HG03175 (cell line): Measurements from ENCODE around the gene PCDHA10.
"Not testable (repeated sequence)": the region's sequence is repeated elsewhere in the genome, so short reads cannot be mapped to it uniquely, and the experiment has no call there.

Experiments
- ATAC-seq: cut with Tn5 transposase; IDR thresholded peaks from one replicate; pipeline ENCODE4 v1.9.1; 2021; ENCODE audit warnings: mild to moderate bottlenecking, moderate library complexity; ENCODE audit not compliant: unreplicated experiment

Gene PCDHA10

DNA sequence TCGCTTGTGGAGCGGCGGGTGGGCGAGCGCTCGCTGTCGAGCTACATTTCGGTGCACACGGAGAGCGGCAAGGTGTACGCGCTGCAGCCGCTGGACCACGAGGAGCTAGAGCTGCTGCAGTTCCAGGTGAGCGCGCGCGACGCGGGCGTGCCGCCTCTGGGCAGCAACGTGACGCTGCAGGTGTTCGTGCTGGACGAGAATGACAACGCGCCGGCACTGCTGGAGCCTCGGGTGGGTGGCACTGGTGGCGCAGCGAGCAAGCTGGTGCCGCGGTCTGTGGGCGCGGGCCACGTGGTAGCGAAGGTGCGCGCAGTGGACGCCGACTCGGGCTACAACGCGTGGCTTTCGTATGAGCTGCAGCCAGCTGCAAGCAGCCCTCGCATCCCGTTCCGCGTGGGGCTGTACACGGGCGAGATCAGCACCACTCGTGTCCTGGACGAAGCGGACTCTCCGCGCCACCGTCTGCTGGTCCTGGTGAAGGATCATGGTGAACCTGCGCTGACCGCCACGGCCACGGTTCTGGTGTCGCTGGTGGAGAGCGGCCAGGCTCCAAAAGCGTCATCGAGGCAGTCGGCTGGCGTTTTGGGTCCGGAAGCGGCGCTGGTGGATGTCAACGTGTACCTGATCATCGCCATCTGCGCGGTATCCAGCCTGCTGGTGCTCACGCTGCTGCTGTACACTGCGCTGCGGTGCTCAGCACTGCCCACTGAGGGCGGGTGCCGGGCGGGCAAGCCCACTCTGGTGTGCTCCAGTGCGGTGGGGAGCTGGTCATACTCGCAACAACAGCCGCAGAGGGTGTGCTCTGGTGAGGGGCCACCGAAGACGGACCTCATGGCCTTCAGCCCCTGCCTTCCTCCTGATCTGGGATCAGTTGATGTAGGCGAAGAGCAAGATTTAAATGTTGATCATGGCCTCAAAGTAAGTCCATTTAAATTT lies 12.6 kb upstream of the PCDHA10 start:
- no peak for ATAC-seq

DNA sequence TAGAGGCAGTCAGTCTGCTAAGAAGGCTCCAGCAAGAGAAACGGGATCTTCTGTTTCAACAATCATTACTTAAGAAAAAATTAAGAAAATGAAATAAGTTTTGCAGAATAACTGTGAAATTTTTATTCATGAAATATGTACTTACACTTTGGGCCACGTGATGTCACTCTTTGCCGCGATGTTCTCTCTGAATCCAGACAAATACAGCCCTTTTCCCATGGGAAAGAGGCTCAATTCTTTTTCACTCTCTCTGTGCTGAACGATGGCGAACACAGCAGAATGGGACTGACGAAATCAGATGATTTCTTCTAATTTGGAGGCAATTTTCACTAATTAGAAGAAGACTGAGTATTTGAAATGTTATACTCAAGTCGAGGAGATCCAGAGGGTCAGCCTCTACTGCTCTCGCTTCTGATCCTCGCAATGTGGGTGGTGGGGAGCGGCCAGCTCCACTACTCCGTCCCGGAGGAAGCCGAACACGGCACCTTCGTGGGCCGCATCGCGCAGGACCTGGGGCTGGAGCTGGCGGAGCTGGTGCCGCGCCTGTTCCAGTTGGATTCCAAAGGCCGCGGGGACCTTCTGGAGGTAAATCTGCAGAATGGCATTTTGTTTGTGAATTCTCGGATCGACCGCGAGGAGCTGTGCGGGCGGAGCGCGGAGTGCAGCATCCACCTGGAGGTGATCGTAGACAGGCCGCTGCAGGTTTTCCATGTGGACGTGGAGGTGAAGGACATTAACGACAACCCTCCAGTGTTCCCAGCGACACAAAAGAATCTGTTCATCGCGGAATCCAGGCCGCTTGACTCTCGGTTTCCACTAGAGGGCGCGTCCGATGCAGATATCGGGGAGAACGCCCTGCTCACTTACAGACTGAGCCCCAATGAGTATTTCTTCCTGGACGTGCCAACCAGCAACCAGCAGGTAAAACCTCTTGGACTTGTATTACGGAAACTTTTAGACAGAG lies 7.3 kb upstream of the PCDHA10 start, which contains the start of gene PCDHA9:
Gene PCDHA9 (plus strand): TSS at position 244 of the 964 bp plus-strand sequence. CDS start 114 bp downstream, at position 358.
- not testable (repeated sequence) for ATAC-seq

DNA sequence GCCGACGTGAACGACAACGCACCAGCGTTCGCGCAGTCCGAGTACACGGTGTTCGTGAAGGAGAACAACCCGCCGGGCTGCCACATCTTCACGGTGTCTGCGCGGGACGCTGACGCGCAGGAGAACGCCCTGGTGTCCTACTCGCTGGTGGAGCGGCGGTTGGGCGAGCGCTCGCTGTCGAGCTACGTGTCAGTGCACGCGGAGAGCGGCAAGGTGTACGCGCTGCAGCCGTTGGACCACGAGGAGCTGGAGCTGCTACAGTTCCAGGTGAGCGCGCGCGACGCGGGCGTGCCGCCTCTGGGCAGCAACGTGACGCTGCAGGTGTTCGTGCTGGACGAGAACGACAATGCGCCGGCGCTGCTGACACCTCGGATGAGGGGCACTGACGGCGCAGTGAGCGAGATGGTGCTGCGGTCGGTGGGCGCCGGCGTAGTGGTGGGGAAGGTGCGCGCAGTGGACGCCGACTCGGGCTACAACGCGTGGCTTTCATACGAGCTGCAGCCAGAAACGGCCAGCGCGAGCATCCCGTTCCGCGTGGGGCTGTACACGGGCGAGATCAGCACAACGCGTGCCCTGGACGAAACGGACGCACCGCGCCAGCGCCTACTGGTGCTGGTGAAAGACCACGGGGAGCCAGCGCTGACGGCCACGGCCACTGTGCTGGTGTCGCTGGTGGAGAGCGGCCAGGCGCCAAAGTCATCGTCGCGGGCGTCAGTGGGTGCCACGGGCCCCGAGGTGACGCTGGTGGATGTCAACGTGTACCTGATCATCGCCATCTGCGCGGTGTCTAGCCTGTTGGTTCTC lies 5.7 kb upstream of the PCDHA10 start:
- not testable (repeated sequence) for ATAC-seq

DNA sequence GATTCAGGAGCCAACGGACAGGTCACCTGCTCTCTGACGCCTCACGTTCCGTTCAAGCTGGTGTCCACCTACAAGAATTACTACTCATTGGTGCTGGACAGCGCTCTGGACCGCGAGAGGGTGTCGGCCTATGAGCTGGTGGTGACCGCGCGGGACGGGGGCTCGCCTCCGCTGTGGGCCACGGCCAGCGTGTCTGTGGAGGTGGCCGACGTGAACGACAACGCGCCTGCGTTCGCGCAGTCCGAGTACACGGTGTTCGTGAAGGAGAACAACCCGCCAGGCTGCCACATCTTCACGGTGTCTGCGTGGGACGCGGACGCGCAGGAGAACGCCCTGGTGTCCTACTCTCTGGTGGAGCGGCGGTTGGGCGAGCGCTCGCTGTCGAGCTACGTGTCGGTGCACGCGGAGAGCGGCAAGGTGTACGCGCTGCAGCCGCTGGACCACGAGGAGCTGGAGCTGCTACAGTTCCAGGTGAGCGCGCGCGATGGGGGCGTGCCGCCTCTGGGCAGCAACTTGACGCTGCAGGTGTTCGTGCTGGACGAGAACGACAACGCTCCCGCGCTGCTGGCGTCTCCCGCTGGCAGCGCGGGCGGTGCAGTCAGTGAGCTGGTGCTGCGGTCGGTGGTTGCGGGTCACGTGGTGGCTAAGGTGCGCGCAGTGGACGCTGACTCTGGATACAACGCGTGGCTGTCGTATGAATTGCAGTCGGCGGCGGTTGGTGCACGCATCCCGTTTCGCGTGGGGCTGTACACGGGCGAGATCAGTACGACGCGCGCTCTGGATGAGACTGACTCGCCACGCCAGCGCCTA lies 1.7 kb downstream of the PCDHA10 start:
- no peak for ATAC-seq

DNA sequence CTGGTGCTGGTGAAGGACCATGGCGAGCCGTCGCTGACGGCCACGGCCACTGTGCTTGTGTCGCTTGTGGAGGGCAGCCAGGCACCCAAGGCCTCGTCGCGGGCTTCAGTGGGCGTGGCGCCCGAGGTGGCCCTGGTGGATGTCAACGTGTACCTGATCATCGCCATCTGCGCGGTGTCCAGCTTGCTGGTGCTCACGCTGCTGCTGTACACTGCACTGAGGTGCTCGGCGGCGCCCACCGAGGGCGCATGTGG lies 2.2 kb downstream of the PCDHA10 start:
- no peak for ATAC-seq

DNA sequence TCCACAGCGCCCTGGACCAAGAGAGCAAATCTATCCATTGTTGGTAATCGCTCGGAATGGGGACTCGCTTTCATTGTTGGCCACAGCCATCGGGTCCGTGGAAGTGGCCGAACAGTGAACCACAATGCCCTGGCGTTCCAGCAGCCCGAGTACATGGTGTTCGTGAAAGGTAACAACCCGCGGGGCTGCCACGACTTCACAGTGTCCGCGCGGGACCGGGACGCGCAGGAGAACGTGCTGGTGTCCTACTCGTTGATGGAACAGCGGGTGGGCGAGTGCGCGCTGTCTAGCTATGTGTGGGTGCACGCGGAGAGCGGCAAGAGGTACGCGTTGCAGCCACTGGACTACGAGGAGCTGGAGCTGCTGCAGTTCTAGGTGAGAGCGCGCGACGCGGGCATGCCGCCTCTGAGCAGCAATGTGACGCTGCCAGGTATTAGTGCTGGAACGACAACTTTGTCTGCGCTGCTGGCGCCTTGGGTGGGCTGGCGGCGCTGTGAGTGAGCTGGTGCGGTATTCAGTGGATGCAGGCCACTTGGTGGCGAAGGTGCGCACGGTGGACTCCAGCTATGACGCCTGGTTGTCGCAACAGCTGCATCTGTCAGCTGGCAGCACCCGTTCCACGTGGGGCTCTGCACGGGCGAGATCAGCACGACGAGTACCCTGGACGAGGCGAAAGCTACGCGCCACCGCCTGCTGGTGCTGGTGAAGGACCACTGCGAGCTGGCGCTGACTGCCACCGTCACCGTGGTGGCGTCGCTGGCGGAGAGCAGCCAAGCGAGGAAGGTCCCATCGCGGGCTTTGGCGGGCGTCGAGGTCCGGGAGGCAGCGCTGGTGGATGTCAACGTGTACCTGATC lies 7.0 kb downstream of the PCDHA10 start:
- no peak for ATAC-seq

DNA sequence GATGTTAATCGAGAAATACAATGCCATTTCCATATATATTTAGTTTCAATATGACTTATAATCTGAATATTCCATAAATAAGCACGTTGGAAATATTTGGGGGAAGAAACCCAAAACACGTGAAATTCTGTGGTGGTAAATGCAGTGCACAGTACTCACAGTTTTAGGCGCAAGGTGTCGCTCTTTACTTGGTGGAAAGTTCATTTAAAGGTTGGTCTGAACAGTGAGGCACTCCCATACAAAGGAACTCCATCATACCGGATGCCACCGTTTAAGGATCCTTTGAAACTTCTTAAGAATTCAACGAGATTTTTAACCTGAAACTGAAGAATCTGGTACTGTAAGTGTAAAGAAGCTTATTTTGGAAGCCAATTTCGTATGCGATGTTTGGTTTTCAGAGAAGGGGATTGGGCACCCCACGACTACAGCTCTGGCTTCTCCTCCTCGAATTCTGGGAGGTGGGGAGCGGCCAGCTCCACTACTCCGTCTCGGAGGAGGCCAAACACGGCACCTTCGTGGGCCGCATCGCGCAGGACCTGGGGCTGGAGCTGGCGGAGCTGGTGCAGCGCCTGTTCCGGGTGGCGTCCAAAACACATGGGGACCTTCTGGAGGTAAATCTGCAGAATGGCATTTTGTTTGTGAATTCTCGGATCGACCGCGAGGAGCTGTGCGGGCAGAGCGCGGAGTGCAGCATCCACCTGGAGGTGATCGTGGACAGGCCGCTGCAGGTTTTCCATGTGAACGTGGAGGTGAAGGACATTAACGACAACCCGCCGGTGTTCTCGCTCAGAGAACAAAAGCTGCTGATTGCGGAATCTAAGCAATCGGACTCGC lies 13.2 kb downstream of the PCDHA10 start, which contains the start of gene PCDHA11:
Gene PCDHA11 (plus strand): TSS at position 237 of the 834 bp plus-strand sequence. CDS start 147 bp downstream, at position 384.
- ATAC-seq, result no peak

DNA sequence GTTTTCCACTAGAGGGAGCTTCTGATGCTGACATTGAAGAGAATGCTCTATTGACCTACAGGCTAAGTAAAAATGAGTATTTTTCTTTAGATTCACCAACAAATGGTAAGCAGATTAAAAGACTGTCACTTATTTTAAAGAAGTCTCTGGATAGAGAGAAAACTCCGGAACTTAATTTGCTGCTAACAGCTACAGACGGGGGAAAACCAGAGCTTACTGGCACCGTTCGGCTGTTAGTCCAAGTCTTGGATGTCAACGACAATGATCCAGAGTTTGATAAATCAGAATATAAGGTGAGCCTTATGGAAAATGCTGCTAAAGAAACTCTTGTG lies 13.8 kb downstream of the PCDHA10 start:
- no peak for ATAC-seq

DNA sequence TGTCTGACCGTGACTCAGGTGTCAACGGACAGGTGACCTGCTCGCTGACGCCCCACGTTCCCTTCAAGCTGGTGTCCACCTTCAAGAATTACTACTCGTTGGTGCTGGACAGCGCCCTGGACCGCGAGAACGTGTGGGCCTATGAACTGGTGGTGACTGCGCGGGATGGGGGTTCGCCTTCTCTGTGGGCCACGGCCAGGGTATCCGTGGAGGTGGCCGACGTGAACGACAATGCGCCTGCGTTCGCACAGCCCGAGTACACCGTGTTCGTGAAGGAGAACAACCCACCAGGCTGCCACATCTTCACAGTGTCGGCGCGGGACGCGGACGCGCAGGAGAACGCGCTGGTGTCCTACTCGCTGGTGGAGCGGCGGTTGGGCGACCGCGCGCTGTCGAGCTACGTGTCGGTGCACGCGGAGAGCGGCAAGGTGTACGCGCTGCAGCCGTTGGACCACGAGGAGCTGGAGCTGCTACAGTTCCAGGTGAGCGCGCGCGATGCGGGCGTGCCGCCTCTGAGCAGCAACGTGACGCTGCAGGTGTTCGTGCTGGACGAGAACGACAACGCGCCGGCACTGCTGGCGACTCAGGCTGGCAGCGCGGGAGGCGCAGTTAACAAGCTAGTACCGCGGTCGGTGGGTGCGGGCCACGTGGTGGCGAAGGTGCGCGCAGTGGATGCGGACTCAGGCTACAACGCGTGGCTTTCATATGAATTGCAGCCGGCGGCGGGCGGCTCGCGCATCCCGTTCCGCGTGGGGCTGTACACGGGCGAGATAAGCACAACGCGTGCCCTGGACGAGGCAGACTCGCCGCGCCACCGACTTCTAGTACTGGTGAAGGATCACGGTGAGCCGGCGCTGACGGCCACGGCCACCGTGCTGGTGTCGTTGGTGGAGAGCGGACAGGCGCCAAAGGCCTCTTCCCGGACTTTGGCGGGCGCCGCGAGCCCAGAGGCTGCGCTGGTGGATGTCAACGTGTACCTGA lies 14.8 kb downstream of the PCDHA10 start:
- no peak for ATAC-seq

DNA sequence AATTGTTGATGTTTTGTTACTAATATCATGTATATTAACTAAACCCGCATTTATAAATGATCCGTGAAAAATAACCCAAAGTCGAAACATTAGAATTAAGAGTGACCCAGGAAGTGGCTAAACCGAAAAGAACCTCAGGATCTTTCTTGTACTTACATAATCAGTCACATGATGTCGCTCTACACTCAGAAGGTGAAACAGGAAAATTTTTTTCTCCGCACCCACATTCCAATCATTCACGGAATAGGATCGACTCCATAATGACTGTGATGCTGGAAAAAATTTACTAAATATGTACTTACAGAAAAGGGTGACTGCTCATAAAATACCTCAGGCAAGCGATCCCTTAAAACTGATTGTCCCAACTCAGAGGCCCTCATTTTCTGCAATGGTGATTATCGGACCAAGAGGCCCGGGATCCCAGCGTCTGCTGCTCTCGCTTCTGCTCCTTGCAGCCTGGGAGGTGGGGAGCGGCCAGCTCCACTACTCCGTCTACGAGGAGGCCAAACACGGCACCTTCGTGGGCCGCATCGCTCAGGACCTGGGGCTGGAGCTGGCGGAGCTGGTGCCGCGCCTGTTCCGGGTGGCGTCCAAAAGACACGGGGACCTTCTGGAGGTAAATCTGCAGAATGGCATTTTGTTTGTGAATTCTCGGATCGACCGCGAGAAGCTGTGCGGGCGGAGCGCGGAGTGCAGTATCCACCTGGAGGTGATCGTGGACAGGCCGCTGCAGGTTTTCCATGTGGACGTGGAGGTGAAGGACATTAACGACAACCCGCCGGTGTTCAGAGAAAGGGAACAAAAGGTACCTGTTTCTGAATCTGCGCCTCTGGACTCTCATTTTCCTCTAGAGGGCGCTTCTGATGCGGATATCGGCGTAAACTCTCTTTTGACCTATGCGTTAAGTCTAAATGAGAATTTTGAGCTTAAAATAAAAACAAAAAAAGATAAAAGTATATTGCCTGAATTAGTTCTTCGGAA lies 19.7 kb downstream of the PCDHA10 start, which contains the start of gene PCDHA12:
Gene PCDHA12 (plus strand): TSS at position 224 of the 981 bp plus-strand sequence. CDS start 165 bp downstream, at position 389.
- ATAC-seq, result no peak

DNA sequence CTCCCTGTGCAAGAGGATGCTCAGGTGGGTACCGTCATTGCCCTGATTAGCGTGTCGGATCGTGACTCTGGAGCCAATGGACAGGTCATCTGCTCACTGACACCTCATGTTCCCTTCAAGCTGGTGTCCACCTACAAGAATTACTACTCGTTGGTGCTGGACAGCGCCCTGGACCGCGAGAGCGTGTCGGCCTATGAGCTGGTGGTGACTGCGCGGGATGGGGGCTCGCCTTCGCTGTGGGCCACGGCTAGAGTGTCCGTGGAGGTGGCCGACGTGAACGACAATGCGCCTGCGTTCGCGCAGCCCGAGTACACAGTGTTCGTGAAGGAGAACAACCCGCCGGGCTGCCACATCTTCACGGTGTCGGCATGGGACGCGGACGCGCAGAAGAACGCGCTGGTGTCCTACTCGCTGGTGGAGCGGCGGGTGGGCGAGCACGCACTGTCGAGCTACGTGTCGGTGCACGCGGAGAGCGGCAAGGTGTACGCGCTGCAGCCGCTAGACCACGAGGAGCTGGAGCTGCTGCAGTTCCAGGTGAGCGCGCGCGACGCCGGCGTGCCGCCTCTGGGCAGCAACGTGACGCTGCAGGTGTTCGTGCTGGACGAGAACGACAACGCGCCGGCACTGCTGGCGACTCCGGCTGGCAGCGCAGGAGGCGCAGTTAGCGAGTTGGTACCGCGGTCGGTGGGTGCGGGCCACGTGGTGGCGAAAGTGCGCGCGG lies 21.0 kb downstream of the PCDHA10 start:
- not testable (repeated sequence) for ATAC-seq

DNA sequence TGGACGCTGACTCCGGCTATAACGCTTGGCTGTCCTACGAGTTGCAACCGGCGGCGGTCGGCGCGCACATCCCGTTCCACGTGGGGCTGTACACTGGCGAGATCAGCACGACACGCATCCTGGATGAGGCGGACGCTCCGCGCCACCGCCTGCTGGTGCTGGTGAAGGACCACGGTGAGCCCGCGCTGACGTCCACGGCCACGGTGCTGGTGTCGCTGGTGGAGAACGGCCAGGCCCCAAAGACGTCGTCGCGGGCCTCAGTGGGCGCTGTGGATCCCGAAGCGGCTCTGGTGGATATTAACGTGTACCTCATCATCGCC lies 21.5 kb downstream of the PCDHA10 start:
- no peak for ATAC-seq

DNA sequence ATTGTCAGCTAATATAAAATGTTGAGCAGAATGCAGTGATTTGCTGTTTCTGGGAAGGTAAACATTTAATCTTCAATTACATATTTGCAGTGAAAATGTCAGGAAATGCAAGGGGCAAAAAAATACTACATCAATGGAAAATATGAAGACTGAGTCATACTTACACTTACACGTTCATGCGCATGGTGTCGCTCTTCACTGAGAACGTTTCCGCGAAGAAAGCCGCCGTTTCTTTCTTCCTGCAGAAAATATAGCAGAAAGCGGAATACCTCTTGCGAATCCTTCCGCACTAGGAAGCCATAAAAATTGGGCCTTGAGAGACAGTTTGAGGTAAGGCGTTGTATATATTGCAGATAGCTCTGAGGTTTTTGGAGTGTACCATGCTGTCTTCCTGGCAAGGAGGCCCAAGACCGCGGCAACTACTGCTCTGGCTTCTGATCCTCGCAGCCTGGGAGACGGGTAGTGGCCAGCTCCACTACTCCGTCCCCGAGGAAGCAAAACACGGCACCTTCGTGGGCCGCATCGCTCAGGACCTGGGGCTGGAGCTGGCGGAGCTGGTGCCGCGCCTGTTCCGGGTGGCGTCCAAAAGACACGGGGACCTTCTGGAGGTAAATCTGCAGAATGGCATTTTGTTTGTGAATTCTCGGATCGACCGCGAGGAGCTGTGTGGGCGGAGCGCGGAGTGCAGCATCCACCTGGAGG lies 26.3 kb downstream of the PCDHA10 start, which contains the start of gene PCDHA13:
Gene PCDHA13 (plus strand): TSS at position 236 of the 702 bp plus-strand sequence. CDS start 145 bp downstream, at position 381.
- ATAC-seq, result no peak

DNA sequence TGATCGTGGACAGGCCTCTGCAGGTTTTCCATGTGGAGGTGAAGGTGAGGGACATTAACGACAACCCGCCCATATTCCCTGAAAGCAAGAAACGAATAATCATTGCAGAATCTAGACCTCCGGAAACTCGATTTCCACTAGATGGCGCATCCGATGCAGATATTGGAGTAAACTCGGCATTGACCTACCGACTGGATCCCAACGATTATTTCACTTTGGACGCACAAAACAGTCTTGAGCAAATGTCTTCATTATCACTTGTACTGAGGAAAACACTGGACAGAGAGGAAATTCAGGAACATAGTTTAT lies 26.8 kb downstream of the PCDHA10 start:
- no peak for ATAC-seq

DNA sequence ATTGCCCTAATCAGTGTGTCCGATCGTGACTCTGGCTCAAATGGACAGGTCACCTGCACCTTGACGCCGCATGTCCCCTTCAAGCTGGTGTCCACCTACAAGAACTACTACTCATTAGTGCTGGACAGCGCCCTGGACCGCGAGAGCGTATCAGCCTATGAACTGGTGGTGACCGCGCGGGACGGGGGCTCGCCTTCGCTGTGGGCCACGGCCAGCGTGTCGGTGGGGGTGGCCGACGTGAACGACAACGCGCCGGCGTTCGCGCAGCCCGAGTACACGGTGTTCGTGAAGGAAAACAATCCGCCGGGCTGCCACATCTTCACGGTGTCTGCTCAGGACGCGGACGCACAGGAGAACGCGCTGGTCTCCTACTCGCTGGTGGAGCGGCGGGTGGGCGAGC lies 27.7 kb downstream of the PCDHA10 start:
- no peak for ATAC-seq
